ENCODE measurements around the gene PRPF31.

DNA sequence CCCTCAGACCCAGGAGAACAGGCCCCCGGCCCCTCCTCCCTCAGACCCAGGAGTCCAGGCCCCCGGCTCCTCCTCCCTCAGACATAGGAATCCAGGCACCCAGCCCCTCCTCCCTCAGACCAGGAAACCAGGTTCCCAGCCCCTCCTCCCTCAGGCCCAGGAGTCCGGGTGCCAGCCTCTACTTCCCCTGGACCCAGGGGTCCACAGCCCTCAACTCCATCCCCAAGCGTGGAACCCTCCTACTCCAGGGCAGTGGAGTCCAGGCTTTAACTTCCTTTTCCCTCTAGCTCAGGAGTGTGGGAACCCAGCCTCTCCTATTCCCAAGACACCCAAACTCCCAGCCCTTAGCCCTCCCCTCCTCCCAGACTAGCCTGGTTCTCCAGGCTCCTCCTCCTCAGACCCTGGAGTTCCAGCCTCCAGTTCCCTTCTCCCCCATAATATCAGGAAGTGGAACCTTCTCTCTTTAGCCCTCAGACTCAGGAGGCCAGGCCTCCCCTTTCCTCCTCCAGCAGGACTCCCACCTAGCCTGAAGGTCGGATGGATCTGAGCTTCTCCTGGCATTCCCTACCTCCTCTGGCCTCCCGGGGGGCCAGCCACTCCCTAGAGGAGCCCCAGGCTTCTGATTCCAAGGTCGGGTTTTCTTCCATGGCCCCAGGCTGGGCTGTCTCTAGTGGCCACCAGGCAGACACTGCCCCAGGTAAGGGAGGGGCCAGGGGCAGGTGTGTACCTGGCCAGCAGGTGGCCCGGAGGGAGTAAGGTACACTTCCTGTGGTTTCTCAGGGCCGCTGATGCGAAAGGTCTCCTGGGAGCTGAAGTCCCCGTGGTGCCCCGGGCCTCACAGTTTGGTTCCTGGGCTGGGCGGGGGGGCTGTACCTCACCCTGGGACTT, 57.2 kb downstream of the PRPF31 start, which contains the start of gene TMC4:
- TF ChIP-seq, protein P1, sequence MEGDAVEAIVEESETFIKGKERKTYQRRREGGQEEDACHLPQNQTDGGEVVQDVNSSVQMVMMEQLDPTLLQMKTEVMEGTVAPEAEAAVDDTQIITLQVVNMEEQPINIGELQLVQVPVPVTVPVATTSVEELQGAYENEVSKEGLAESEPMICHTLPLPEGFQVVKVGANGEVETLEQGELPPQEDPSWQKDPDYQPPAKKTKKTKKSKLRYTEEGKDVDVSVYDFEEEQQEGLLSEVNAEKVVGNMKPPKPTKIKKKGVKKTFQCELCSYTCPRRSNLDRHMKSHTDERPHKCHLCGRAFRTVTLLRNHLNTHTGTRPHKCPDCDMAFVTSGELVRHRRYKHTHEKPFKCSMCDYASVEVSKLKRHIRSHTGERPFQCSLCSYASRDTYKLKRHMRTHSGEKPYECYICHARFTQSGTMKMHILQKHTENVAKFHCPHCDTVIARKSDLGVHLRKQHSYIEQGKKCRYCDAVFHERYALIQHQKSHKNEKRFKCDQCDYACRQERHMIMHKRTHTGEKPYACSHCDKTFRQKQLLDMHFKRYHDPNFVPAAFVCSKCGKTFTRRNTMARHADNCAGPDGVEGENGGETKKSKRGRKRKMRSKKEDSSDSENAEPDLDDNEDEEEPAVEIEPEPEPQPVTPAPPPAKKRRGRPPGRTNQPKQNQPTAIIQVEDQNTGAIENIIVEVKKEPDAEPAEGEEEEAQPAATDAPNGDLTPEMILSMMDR (IDR thresholded peaks at IDR 0.05; ENCODE audit: low read depth, low read length): no peak
- TF ChIP-seq POLR2A (IDR thresholded peaks at IDR 0.05; ENCODE audit: extremely low read depth, insufficient read length): no peak

All from NB4 (cell line).